HG03439 (cell line): ENCODE results near the gene PPP6R2.
"Not testable (repeated sequence)": the region's sequence is repeated elsewhere in the genome, so short reads cannot be mapped to it uniquely, and the experiment has no call there.

Experiments
- ATAC-seq: cut with Tn5 transposase; IDR thresholded peaks from one replicate; pipeline ENCODE4 v1.9.1; 2021; ENCODE audit warnings: mild to moderate bottlenecking, moderate library complexity; ENCODE audit not compliant: unreplicated experiment

Gene PPP6R2

GRCh38 chr22:50397371-50398060 lies 54.4 kb downstream of the PPP6R2 start:
- not testable (repeated sequence) for ATAC-seq

GRCh38 chr22:50398831-50399648 lies 55.9 kb downstream of the PPP6R2 start:
- no peak for ATAC-seq

- no peak for ATAC-seq
Observed at GRCh38 chr22:50399751-50400331, 56.7 kb downstream of the PPP6R2 start.

- no peak for ATAC-seq
Observed at GRCh38 chr22:50400406-50400805, 57.3 kb downstream of the PPP6R2 start.

- ATAC-seq, result no peak
Observed at GRCh38 chr22:50400931-50401330, 57.8 kb downstream of the PPP6R2 start.

- no peak for ATAC-seq
Observed at GRCh38 chr22:50401907-50402306, 58.8 kb downstream of the PPP6R2 start.

GRCh38 chr22:50403701-50404101 lies 60.6 kb downstream of the PPP6R2 start:
- ATAC-seq, result no peak

- no peak for ATAC-seq
Observed at GRCh38 chr22:50406416-50407170, 63.5 kb downstream of the PPP6R2 start.

GRCh38 chr22:50408311-50408710 lies 65.2 kb downstream of the PPP6R2 start:
- no peak for ATAC-seq

GRCh38 chr22:50408954-50409353 lies 65.8 kb downstream of the PPP6R2 start:
- ATAC-seq, result not testable (repeated sequence)

GRCh38 chr22:50414476-50415248 lies 71.5 kb downstream of the PPP6R2 start:
- no peak for ATAC-seq

- no peak for ATAC-seq
Observed at GRCh38 chr22:50415426-50415825, 72.3 kb downstream of the PPP6R2 start.

- ATAC-seq, result no peak
Observed at GRCh38 chr22:50416996-50417395, 73.9 kb downstream of the PPP6R2 start.

- no peak for ATAC-seq
Observed at GRCh38 chr22:50417411-50418210, 74.5 kb downstream of the PPP6R2 start.

- ATAC-seq, result no peak
Observed at GRCh38 chr22:50418624-50419023, 75.5 kb downstream of the PPP6R2 start.

GRCh38 chr22:50419116-50419515 lies 76.0 kb downstream of the PPP6R2 start:
- ATAC-seq, result no peak

GRCh38 chr22:50420015-50420414 lies 76.9 kb downstream of the PPP6R2 start:
- ATAC-seq, result no peak

GRCh38 chr22:50420581-50420980 lies 77.5 kb downstream of the PPP6R2 start:
- no peak for ATAC-seq

GRCh38 chr22:50422046-50422445 lies 78.9 kb downstream of the PPP6R2 start:
- ATAC-seq, result no peak
